ENCODE results near the gene FAM124A.

Gene FAM124A

GRCh38 chr13:51218626-51219025 lies 3.6 kb upstream of the FAM124A start:
- peak; percentile 76 for FAIRE-seq
- DNase-seq (ENCODE audit: insufficient read length, low spot score), result no peak
- TF ChIP-seq, protein P1, sequence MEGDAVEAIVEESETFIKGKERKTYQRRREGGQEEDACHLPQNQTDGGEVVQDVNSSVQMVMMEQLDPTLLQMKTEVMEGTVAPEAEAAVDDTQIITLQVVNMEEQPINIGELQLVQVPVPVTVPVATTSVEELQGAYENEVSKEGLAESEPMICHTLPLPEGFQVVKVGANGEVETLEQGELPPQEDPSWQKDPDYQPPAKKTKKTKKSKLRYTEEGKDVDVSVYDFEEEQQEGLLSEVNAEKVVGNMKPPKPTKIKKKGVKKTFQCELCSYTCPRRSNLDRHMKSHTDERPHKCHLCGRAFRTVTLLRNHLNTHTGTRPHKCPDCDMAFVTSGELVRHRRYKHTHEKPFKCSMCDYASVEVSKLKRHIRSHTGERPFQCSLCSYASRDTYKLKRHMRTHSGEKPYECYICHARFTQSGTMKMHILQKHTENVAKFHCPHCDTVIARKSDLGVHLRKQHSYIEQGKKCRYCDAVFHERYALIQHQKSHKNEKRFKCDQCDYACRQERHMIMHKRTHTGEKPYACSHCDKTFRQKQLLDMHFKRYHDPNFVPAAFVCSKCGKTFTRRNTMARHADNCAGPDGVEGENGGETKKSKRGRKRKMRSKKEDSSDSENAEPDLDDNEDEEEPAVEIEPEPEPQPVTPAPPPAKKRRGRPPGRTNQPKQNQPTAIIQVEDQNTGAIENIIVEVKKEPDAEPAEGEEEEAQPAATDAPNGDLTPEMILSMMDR (IDR thresholded peaks at IDR 0.05; ENCODE audit: insufficient read depth, missing control alignments), result no peak

- TF ChIP-seq, protein P1 (IDR thresholded peaks at IDR 0.05; ENCODE audit: insufficient read depth, missing control alignments), result no peak
- FAIRE-seq (no peak), DNase-seq (ENCODE audit: insufficient read length, low spot score) (no peak)
Measured at GRCh38 chr13:51220706-51221105, 1.5 kb upstream of the FAM124A start.

DNA sequence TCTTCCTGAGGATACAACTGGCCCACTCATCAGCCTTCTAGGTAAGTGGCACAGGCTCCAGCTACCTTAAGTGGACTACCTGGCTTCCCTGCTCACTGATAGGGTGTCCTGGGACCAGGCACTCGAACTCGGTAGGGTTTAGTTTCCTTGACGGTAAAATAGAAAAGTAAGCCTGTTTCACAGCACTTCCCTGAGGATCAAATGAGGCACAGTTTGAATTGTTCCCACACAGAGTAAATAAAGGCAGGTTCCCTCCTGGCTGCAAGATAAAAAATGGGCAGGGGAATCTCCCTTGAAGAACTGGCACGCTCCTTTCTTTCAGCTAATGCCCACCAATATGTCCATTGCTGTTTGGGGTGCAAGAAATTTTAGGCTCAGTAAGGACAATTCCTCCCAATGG lies 1.1 kb upstream of the FAM124A start:
- no peak for FAIRE-seq
- TF ChIP-seq, protein P1 (IDR thresholded peaks at IDR 0.05; ENCODE audit: insufficient read depth, missing control alignments), result no peak
- DNase-seq (ENCODE audit: insufficient read length, low spot score), result no peak

DNA sequence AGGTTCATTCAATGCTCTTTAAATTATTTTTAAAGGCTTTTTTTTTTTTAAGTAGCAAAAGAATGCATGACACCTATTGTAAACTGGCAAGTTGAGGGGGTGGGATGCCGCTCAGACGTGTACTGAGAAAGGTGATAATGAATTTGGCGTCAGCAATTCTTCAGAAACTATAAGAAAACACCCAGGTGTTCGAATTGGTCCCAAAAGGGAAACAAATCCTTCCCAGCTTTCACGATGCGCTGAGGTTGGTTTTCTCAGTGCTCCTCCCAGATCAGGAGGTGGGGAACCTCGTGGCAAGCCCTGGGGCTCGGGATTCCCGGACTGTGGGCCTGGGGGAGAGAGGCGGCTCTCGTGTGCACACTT lies 543 bp upstream of the FAM124A start:
- DNase-seq (ENCODE audit: insufficient read length, low spot score), result no peak
- no peak for FAIRE-seq
- TF ChIP-seq, protein P1 (IDR thresholded peaks at IDR 0.05; ENCODE audit: insufficient read depth, missing control alignments), result no peak

- no peak for DNase-seq (ENCODE audit: insufficient read length, low spot score)
- TF ChIP-seq, protein P1 (IDR thresholded peaks at IDR 0.05; ENCODE audit: insufficient read depth, missing control alignments), result no peak
- peak; percentile 6 for FAIRE-seq
Measured at GRCh38 chr13:51222686-51223559, 725 bp downstream of the FAM124A start.

DNA sequence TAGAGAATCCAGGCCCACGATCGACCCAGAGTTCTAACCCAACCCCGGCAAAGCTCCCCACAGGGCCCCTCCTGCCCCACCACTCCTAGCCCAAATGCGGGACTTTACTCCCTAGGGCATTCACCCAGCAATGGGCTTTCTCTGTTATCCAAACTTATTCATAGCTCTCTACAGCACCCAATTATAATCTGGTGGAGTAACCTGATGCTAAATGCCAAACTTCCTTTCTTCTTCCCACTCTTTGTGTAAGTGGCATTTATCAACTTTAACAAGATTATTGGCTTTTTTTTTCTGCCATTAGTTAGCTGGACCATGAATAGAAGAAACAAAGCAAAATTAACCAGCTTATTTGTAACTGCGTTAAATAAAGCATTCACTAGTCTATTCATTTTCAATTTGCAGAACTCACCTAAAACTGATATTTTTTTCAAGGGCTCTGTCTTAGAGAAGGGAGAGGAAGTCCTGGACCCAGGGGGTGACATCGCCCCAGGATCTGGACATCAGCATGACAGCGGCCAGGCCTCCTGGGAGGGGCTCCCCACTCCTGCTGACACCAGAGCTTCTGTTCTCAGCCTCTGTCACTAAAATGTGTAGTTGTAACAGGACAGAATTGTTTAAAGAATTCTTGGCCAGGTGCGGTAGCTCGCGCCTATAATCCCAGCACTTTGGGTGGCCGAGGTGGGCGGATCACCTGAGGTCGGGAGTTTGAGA lies 1.5 kb downstream of the FAM124A start:
- FAIRE-seq (no peak), DNase-seq (ENCODE audit: insufficient read length, low spot score) (no peak)
- TF ChIP-seq, protein P1 (IDR thresholded peaks at IDR 0.05; ENCODE audit: insufficient read depth, missing control alignments), result no peak

DNA sequence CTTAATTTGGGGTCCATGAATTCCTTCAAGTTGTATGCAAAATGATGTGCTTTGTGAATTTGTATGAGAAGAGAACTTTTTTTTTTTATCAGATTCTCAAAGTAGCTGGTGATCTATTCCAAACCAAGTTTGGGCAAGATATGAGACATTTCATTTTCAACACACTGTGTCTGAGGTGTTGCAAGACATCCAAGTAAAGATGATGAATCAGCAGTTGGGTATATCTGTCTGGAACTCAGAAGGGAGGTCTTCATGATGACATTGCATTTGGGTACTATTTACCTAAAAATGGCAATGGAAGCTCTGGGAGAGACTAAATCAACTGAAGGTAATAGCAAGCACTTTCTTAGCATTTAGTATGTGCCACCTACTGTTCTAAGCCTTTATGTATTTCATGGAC lies 2.8 kb downstream of the FAM124A start:
- DNase-seq (ENCODE audit: insufficient read length, low spot score), result no peak
- FAIRE-seq, result no peak
- TF ChIP-seq, protein P1 (IDR thresholded peaks at IDR 0.05; ENCODE audit: insufficient read depth, missing control alignments), result no peak
